ENCODE results near the gene RAB11FIP2. TPM values are rescaled to one million over a fixed set of nuclear protein-coding genes. Genes with fewer than 3 reads are reported as not detected.
A peak's percentile ranks its signal among the peaks of the same experiment; 100 is the strongest.

RAB11FIP2 gene
- total and polyA plus RNA-seq, 8 donors = 1.4 to 13.1 (median 6.9) TPM

DNA sequence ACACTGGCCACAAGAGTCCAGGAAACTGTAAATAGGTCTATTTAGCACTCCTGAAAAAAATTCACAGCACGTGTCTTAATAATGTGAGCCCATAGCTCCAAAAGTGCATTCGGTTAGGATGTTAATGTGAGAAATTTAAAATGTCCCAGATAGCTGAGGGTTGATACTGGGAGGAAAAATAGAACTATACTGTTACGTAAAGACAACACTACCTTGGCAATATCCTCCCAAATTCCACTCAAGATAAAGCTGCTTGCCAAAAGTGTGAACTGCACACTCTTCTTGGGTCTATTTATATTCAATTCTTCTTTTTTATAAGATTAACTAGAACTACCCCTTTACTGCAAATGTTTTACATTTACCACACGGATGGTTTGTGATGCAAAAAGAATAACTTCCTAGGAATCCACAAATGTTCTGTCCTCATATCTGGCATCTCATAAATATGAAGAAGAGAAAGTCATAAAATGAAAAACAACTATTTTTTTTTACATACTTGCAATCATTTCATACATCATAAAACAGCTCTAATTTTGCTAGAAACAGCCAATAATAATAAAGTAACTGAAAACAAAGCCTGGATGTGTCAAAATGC is 10.4 kb downstream of the RAB11FIP2 start:
- TF ChIP-seq, protein P1, sequence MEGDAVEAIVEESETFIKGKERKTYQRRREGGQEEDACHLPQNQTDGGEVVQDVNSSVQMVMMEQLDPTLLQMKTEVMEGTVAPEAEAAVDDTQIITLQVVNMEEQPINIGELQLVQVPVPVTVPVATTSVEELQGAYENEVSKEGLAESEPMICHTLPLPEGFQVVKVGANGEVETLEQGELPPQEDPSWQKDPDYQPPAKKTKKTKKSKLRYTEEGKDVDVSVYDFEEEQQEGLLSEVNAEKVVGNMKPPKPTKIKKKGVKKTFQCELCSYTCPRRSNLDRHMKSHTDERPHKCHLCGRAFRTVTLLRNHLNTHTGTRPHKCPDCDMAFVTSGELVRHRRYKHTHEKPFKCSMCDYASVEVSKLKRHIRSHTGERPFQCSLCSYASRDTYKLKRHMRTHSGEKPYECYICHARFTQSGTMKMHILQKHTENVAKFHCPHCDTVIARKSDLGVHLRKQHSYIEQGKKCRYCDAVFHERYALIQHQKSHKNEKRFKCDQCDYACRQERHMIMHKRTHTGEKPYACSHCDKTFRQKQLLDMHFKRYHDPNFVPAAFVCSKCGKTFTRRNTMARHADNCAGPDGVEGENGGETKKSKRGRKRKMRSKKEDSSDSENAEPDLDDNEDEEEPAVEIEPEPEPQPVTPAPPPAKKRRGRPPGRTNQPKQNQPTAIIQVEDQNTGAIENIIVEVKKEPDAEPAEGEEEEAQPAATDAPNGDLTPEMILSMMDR (IDR thresholded peaks at IDR 0.05) = no peak
- H3K4me3 ChIP-seq = no peak overlapping the region
- DNase-seq (no peak), ATAC-seq (no peak), FAIRE-seq (no peak)
- WGBS, 2 donors = 68 to 82% methylated on average over 4 of the region's 4 CpGs
- H3K27me3 ChIP-seq = no peaks in the 10 kb centered on the region
- intact Hi-C loops (cut with DNase I) = no loop called here
- H3K36me3 ChIP-seq = peaks cover 0 to 5% (median 0%) of the 10 kb centered on the region in 3 donors
- no peak overlapping the region for H3K27ac ChIP-seq
- no peaks in the 10 kb centered on the region for H3K9me3 ChIP-seq
- peaks cover 7 to 22% (median 12%) of the 10 kb centered on the region in 3 donors for H3K4me1 ChIP-seq

- Histone ChIP-seq H3K4me1 (peaks cover 3 to 19% (median 5%) of the 10 kb centered on the region in 3 donors), H3K9me3 (no peaks in the 10 kb centered on the region), H3K27ac (no peak overlapping the region), H3K4me3 (no peak overlapping the region), H3K36me3 (peaks cover 0 to 5% (median 0%) of the 10 kb centered on the region in 3 donors), H3K27me3 (no peaks in the 10 kb centered on the region)
- intact Hi-C loops (cut with DNase I) = no loop called here
- 86% methylated on average over 7 of the region's 7 CpGs for WGBS, 2 donors
- DNase-seq (no peak), FAIRE-seq (no peak), ATAC-seq (peak in 2 of 4 donors; percentile 50)
- TF ChIP-seq, protein P1 (IDR thresholded peaks at IDR 0.05) = no peak
These were observed 11.3 kb downstream of the RAB11FIP2 start for GRCh38 chr10:118035354-118036005.

- TF ChIP-seq, protein P1 (IDR thresholded peaks at IDR 0.05) = no peak
- Histone ChIP-seq H3K27ac (no peak overlapping the region), H3K4me3 (no peak overlapping the region), H3K36me3 (peaks cover 0 to 5% (median 0%) of the 10 kb centered on the region in 3 donors), H3K4me1 (peaks cover 0 to 17% (median 5%) of the 10 kb centered on the region in 3 donors), H3K27me3 (no peaks in the 10 kb centered on the region), H3K9me3 (no peaks in the 10 kb centered on the region)
- no peak for DNase-seq
- no peak for FAIRE-seq
- peak in 1 of 4 donors; percentile 22 for ATAC-seq
- 94 to 97% methylated on average over 4 of the region's 4 CpGs for WGBS, 2 donors
- intact Hi-C loops (cut with DNase I) = no loop called here
These were observed 11.9 kb downstream of the RAB11FIP2 start for GRCh38 chr10:118034791-118035261.

- TF ChIP-seq, protein P1 (IDR thresholded peaks at IDR 0.05) = no peak
- intact Hi-C loops (cut with DNase I) = no loop called here
- ATAC-seq (no peak), DNase-seq (no peak), FAIRE-seq (no peak)
- WGBS, 2 donors = 74 to 75% methylated on average over 7 of the region's 7 CpGs
- Histone ChIP-seq H3K27ac (no peak overlapping the region), H3K4me1 (peaks cover 0 to 13% (median 5%) of the 10 kb centered on the region in 3 donors), H3K36me3 (peaks cover 0 to 5% (median 0%) of the 10 kb centered on the region in 3 donors), H3K4me3 (no peak overlapping the region), H3K9me3 (no peaks in the 10 kb centered on the region), H3K27me3 (no peaks in the 10 kb centered on the region)
These were observed 12.8 kb downstream of the RAB11FIP2 start for GRCh38 chr10:118033905-118034304.

GRCh38 chr10:118032564-118032963 is 14.2 kb downstream of the RAB11FIP2 start:
- Histone ChIP-seq H3K36me3 (peaks cover 0 to 5% (median 0%) of the 10 kb centered on the region in 3 donors), H3K4me1 (peaks cover 0 to 13% (median 5%) of the 10 kb centered on the region in 3 donors), H3K9me3 (no peaks in the 10 kb centered on the region), H3K27ac (no peak overlapping the region), H3K4me3 (no peak overlapping the region), H3K27me3 (no peaks in the 10 kb centered on the region)
- intact Hi-C loops (cut with DNase I) = no loop called here
- ATAC-seq (no peak), DNase-seq (no peak), FAIRE-seq (no peak)
- TF ChIP-seq, protein P1 (IDR thresholded peaks at IDR 0.05) = no peak
- WGBS, 2 donors = 95% methylated on average over 4 of the region's 4 CpGs
